GM21723 (cell line): ENCODE data around the gene RAB31.

Experiments used
- ATAC-seq: cut with Tn5 transposase; IDR thresholded peaks from one replicate; pipeline ENCODE4 v1.9.1; 2021; ENCODE audit warnings: mild to moderate bottlenecking, moderate library complexity; ENCODE audit not compliant: unreplicated experiment

Gene RAB31

DNA sequence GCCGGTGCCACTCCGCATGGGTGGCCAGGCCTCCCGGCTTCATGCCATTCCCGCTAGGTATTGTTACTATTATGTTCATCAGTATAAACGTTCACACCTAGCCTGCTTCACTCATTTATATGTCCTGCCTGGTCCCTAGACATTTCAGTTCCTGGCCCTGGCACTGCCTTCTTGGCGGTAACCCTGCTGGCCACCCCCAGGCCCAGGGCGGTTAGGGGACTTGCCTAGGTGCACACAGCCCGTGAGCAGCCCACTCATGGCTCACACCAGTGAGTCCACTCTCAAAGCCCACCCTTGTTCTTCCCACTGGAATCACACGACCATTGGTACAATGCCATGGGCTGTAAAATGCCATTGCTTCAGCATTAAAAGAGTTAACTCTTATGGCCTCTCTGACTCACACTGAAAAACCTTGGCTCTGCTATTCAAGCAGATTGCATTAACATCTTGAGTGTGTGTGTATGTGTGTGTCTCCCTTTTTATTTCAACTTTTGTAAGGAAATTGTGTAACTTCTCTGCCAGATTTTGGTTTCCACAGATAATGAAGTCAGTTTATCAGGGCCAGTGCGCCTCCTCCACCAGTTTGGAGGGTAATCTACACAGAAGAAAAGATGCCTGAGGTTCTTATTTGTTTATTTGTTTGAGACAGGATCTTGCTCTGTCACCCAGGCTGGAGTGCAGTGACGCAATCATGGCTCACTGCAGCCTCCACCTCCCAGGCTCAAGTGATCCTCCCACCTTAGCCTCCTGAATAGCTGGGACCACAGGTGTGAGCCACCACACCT is 74.2 kb downstream of the RAB31 start:
- ATAC-seq, result no peak

DNA sequence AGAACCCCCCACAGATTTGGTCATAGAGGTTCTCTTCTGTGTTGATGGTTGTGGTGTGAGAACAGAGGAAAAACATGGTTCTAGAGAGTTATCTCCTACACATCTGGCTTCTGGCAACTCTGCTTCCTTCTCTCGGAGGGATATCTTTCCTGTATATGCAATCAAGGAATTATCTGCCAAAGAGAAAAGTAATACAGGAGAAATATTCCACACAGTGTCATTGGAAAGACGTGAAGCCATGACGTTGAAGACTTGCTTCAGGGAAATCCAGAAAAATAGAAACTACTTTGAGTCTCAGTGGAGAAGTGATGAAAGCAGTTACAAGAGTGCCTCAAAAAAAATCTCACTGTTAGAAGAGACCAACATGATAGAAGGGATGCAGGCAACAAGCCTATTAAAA is 78.5 kb downstream of the RAB31 start:
- ATAC-seq, result no peak

DNA sequence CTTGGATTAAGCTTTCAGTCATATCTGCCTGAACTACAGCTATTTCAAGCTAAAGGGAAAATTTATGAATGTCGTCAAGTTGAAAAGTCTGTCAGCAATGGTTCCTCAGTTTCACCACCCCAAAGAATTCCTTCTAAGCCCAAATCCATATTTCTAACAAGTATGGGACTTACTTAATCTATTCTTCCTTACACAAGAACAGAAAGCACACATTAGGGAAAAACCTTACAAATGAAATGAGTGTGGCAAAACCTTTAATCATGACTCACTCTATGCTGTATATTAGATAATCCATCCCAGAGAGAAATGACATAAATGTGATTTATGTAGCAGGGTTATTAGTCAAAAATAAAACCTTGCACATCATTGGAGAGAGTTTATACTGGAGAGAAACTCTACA is 78.9 kb downstream of the RAB31 start:
- no peak for ATAC-seq

DNA sequence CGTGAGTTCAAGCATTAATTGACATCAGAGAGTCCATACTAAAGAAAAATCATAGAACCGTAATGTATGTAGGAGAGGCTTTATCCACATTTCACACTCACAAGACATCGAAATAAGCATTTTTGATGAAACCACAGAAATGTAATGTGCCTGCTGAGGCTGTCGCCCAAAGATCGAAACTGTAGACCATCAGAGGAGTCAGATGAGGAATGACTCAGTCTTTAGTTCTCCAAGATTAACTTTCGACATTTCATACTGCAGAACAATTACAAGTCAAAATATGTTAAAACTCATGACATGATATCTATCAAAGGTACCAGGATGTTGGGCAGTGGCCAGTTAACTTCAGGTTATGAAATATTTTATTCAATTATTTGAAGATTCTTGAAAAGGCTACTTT is 79.6 kb downstream of the RAB31 start:
- ATAC-seq, result no peak

DNA sequence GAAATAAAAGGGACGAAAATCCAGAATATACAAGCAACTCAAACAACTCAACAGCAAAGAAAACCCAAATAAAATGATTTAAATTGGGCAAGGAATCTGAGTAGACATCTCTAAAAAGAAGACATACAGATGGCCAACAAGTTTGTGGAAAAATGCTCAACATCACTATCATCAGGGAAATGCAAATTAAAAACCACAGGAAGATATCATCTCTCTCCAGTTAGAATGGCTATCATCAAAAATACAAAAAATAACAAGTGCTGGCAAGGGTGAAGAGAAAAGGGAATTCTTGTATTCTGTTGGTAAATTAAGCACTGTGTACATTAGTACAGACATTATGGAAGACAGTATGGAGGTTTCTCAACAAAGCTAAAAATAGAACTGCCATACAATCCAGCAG is 80.0 kb downstream of the RAB31 start:
- ATAC-seq, result no peak

DNA sequence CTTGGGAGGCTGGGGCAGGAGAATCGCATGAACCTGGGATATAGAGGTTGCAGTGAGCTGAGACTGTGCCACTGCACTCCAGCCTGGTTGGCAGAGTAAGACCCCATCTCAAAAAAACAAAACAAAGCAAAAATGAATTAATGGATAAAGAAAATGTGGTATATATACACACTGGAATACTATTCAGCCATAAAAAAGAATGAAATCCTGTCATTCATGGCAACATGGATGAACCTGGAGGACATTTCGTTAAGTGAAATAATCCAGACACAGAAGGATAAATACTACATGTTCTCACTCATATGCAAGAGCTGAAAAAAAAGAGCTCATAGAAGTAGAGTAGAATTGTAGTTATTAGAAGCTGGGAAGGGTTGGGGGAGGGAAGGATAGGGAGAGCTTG is 80.8 kb downstream of the RAB31 start:
- ATAC-seq, result no peak

DNA sequence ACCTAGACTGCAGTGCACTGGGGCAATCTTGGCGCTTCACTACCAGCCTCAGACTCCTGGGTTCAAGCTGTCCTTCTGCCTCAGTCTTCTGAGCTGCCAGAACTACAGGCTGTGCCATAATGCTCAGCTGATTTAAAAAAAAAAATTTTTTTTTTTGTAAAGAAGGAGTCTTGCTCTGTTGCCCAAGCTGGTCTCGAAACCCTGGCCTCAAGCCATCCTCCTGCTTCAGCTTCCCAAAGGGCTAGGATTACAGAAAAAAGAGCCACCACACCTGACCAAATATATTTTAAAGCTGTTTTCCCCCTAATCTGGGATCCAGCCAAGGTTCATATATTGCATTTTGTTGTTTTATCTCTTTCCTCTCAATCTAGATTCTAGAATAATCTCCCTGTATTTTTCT is 82.2 kb downstream of the RAB31 start:
- ATAC-seq, result no peak

DNA sequence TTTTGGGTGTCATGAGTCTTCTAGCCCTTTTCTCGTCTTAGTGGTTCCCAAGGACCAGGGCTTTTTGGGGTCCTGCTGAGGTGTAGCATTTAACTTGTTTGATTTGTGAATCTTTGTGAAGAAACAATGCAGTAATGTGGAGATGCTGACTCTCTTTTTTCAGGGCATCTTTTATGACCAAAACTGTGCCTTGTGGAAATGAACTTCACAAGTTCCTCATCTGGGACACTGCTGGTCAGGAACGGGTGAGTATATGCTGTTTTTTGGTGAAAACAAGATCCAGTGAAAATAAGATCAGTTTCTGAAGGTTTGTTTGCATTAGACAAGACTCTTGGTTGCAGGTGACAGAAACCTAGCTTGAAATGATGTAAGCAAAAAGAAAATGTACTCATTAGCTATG is 83.9 kb downstream of the RAB31 start:
- ATAC-seq, result no peak

DNA sequence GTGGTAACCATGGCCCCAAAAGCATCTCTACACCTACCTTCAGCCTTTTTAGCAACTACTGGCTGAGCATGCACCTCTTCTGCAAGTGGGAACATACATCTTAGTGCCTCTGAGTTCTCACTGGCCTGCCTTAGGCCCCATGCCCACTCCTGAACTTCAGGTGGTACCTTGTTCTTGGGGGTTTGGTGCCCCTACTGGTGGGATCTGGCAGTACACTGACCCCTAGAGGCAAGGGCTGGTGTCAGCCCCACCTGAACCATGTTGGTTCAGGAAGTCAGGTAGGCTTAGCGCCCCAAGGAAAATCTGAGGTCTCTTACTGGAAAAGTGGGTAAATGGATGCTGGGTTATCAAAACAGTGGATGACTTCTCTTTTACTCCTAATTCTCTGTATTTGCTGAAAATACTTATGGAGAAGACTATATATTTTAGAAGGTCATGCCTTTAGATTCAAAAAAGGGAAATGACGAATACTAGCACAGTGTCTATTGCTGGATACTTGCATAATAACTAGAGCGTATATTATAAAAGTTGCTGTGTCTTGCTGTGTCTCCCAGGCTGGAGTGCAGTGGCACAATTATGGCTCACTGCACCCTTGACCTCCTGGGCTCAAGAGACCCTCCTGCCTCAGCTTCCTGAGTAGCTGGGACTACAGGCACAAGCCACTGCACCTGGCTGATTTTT is 84.6 kb downstream of the RAB31 start:
- ATAC-seq, result no peak

DNA sequence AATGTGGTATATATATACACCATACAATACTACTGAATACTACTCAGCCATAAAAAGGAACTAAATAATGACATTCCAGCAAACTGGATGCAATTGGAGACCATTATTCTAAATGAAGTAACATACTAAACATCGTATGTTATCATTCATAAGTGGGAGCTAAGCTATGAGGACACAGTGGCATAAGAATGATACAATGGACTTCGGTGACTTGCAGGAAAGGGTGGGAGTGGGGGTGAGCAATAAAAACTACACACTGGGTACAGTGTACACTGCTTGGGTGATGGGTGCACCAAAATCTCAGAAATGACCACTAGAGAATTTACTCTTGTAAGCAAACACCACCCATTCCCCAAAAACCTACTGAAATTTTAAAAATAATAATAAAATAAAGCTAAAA is 87.9 kb downstream of the RAB31 start:
- ATAC-seq, result no peak

DNA sequence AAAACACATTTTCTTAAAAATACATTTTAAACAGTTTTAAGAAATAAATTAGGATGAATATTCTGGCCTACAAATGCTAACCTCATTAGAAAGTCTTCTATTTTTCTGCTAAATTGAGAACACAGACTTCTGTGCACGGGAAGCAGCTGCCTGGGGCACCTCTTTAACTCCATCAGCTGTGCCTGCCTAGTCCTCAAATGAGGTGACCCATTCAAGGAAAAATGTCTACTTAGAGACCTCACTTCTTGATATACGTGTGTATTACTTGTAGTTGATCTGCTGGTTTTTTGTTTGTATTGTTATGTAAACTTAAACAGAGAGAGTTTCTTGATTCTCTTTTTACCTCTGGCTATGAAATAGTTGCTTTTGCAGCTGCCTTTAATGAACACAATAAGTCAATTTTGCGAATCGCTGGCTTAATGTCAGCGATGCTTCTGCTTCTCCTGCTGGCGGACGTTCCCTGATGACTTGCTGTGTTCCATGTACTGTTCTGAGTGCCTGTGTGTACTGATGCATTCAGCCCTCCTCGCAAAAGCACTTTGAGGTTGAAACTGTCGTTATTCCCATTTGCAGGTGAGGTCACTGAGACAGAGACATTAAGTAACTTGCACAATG is 88.9 kb downstream of the RAB31 start:
- ATAC-seq, result no peak

DNA sequence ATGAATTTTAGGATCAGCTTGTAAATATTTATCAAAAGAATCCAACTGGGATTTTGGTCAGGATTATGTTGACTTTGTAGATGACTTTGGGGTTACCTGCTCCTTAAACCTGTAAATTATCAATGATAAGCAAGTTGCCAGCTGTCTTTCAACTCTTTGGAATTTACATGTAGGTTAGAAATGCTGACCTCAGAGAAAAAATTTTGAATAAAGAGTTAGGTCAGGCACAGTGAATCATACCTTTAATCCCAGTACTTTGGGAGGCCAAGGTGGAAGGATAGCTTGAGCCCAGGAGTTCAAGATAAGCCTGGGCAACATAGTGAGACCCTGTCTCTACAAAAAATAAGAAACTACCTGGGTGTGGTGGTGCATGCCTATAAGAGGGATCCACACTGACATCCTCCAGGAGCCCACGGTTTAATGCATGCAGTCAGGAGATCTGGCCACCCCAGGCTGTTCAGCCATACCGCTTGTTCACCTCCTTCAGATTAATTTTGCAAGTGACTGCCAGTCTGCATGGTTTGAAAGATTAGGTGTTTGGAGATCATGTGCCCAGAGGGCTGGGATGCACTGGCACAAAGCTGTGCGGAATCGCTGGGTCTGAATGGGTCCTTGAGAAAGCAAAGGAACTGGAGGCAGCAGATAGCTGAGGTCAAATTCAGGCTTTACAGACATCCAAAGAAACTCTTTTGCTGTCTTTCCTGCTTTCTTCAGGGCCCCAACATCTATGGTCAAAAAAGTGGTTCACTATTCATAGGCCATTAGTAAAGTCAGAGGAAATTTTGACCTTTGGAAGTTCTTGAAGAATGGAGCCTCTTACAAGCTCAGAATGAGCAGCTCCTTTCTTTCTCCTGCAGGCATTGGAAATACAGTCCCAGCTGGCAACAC is 94.3 kb downstream of the RAB31 start:
- no peak for ATAC-seq

DNA sequence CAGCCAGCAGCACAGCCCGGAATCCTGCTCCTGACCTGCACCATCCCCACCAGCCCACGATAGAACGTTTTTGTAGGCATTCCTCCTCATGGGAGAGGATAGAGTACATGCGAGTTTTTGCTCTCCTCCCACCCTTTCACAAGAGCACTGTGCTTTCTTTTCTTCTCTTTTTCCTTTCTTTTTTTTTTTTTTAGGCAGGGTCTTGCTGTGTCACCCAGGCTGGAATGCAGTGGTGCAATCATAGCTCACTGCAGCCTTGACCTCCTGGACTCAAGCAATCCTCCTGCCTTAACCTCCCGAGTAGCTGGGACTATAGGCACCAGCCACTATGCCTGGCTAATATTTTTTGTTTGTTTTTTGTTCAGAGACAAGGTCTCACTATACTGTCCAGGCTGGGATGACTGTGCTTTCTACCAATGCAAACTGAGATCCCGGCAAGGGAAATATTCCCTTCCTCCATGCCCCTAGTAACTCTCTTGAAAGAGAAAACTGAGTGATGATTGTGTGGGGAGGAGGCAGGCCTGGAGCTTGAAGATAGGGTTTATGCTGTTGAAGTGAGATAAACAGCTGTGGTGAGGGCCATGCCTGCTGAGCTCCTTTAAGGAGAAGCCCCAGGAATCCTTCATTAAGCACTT is 95.1 kb downstream of the RAB31 start:
- ATAC-seq, result no peak

DNA sequence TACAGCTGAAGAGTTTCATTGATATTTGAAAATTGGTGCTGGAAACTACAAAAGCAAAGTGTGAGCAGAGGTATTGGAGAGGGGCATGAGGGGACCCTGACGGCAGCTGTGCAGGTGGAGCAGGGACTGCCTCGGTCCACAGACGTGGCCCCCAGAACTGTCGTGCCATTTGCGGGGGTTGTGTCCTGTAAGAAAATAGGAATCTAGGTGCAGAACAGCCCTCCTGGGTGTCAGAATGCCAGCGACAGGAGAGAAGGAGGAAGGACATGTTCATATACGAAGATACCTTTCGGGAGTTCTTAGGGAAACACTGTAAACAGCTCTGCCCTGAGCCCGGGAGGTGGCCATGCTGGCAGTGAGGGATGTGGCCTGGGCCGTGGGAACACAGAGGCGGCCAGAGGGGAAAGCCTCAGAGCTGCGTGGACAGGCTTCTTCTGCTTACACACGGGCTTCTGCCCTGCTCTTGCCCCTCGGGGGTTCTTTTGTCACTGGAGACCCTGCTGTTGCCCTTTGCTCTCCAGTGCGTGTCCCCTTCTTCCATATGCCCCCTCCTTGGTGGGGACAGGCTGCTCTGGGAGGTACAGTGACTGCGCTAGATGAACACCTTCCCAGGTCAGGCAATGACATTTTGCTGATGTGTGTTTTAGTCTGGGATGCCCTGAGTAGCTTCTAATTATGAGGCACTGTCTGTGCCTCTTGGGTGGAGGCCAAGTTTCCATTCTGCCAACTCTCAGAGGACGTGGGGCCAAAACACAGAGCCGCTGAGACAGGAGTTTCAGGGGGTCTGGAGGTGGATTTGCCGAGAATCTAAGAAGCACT is 95.8 kb downstream of the RAB31 start:
- ATAC-seq, result no peak

DNA sequence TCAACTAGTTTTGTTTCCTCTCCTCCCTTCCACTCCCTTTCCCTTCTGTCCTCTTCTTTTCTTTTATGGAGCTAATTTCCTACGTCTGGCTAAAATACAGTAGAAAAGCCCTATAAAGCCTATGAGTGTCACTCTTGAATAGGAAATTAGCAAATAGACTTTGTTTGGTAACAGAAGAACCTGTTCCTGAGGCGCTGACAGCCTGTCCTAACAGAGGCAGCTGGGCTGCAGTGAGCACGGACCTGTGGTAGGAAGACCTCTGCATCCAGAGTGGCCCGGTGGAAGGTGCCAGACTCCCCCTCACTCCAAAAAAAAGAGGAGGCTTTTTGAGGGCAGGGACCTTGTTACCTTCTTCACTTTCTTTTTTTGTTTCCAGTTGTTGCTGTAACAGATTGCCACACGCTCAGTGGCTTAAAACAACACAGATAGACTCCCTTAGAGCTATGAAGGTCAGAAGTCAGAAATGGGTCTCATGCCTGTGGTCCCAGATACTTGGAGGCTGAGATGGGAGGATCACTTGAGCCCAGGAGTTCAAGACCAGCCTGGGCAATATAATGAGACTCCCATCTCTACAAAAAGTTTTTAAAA is 96.5 kb downstream of the RAB31 start:
- ATAC-seq, result no peak

DNA sequence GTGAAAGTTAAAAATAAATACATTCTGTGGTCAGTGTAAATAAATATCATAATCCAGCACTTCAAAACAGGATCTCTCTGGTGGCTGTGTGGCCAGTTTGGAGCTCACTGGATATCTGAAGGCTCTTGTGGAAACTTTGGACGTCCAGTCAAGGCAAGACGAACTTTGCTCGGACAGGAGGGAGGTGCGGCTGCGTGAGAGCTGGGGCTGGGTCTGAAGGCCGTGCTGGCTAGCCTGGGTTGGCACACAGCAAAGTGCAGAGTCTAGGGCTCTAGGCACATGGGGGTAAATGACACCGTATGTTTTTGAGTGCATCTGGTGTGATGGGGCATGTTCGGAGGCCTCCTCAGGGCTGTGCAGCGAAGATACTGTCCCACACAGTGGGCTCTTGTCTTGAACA is 98.8 kb downstream of the RAB31 start:
- ATAC-seq, result no peak

DNA sequence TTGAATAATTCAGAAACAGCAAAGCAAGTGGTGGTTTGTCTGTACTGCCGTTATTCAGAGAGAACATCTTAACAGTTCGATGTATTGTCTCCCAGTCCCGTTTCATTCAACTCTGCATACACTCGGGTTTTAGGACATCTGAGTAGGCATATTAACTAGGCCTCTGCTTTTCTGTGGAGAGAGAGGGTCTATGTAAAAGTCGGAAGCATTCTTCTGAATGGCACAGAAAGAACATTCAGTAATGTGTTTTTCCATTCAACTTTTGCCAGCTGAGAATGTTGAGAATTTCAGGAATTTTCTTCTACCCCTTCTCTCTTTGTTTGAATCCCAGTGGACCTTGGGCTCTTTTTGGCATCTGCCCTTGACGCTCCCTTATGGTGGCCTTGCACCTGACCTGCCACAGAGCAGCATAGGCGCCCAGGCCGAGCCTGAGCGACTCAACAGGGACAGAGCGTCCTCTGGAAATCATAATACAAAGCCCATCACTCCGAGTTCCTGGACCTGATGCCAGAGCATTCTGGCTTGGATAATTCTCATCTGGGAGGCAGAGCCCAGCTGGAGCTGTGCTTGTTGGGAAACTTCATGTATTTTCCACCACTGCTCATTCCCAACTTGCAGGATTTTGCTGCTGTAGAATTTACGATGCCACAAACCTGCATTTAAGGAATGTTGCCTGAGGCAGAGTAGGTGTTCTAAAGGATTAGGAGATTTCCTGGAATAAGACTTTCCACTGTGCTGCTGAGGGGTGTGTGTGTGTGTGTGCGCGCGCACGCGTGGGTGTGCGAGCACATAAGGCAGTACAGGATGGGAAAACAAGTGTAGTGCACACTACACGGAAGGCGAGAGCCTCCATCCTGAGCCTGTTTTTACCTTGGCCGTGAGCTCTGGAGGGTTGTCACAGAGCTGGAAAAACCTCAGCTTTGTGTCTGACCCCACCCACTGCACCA is 100.5 kb downstream of the RAB31 start:
- no peak for ATAC-seq

DNA sequence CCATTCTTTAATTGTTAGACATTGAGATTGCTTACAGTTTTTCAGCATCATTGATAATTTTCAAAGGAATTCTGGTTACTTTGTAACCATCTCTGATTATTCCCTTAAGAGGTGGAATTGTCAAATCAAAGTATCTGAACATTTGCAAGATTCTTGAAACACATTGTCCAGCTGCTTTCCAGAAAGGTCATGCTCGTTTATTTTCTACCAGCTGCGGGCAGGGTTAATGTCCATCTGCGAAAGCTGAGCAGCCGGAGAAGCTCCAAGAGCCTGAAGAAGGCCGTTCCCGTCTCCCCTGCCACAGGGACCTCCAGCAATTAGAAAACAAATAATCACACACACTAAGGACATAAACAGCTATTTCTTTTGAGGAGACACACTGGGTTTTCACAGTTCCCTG is 101.6 kb downstream of the RAB31 start:
- ATAC-seq, result no peak
